Panc1 (cell line): Measurements from ENCODE around the gene SAP30.

Source experiments
- CTCF ChIP-seq: fragments of 450-650 bp; IDR thresholded peaks from 2 replicates; pipeline ENCODE4 v1.5.1; 2017; ENCODE audit warnings: mild to moderate bottlenecking
- POLR2AphosphoS5 ChIP-seq: IDR thresholded peaks from 2 replicates; pipeline ENCODE4 v1.6.1; 2012; ENCODE audit warnings: mild to moderate bottlenecking, low read depth, low read length, moderate library complexity
- REST ChIP-seq, 2 experiments: IDR thresholded peaks; 2 replicates each; pipeline ENCODE4 v1.6.1; 2011 to 2012; ENCODE audit warnings: low read depth in 2 of 2, control low read depth in 1 of 2, low read length in 1 of 2, mild to moderate bottlenecking in 1 of 2, moderate library complexity in 1 of 2; ENCODE audit not compliant: insufficient read depth in 1 of 2
- SIN3A ChIP-seq: IDR thresholded peaks from 2 replicates; pipeline ENCODE4 v1.6.1; 2012; ENCODE audit warnings: low read depth, mild to moderate bottlenecking, low read length, moderate library complexity, borderline replicate concordance; ENCODE audit not compliant: insufficient read depth
- TCF7L2 ChIP-seq: IDR thresholded peaks from 2 replicates; pipeline ENCODE4 v1.6.1; 2011; ENCODE audit warnings: mild to moderate bottlenecking, low read depth, low read length, inconsistent platforms

DNA sequence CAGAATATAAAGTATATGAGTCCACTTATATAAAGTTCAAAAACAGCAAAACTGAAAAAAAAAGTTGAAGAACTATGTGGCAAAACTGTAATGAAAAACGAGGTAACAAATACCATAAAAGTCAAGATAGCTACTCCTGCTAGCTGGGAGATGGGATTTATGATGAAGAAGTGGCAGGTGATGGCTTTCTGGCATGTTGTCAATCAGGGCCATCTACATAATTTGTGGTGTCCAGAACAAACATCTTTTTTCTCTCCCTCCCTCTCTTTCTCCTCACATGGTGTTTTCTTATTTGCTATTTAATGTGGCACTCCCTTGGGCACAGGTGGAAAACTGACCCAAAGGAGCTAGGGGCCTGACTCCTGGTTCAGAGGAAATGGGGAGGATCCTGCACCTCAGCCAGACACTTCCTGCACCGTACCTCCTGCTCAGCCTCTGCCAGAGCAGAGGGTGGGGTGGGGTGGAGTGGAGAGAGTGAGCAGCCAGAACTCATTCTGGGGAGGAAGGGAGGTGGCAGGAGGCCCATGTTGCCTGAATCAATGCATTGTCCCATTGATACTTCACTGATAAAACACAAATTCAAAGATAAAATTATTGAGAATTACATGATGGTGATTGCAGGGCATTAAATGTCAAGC lies 5.3 kb upstream of the SAP30 start:
- no peak for TF ChIP-seq CTCF
- no peak for TF ChIP-seq POLR2AphosphoS5
- no peak for TF ChIP-seq TCF7L2
- no peak for TF ChIP-seq REST (IDR thresholded peaks at IDR 0.05; ENCODE audit: insufficient read depth in 1 of 2, low read depth in 2 of 2, low read length in 1 of 2)
- no peak for TF ChIP-seq SIN3A
